ENCODE data around the gene PRKG1. TPM values are rescaled to one million over a fixed set of nuclear protein-coding genes. Genes with fewer than 3 reads are reported as not detected.

Gene PRKG1
- polyA plus RNA-seq, 3 donors, result not detected

DNA sequence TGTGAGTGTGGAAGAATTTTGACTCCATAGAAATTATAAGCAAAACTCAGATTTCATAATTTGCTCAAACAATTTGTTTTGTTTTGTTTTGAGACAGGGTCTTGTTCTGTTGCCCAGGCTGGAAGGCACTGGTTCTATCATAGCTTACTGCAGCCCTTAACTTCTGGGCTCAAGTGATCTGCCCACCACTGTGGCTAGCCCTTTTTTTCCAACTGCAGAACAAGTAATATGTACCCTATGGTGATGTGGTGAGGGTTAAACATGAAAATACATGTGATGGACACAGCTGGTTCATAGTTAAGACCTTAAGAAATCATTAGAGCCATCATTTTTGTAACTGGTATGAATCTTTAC is 594.0 kb downstream of the PRKG1 start:
- H3K4me3 Mint-ChIP-seq, result no peak overlapping the region
- Histone ChIP-seq H2AFZ (ENCODE audit: insufficient read depth, low read depth, low read length, poor library complexity, severe bottlenecking) (no peak overlapping the region), H3K36me3 (replicated peaks in 1 of 2; ENCODE audit: control insufficient read depth in 1 of 2, insufficient read depth in 2 of 2, low read length in 2 of 2) (no peaks in the 10 kb centered on the region), H3K27ac (ENCODE audit: low read depth in 1 of 2, low read length in 2 of 2) (no peak overlapping the region), H3K9me3 (replicated peaks in 1 of 2; ENCODE audit: control insufficient read depth in 1 of 2, insufficient read depth in 1 of 2, low read length in 2 of 2) (peaks cover 0 to 6% of the 10 kb centered on the region in 2 donors), H3K4me2 (replicated peaks; ENCODE audit: extremely low read depth, low read length, poor library complexity, severe bottlenecking) (no peak overlapping the region), H4K20me1 (ENCODE audit: insufficient read depth, low read length) (no peaks in the 10 kb centered on the region), H3K4me3 (replicated peaks in 1 of 3; ENCODE audit: low read depth in 2 of 3, low read length in 3 of 3) (no peak overlapping the region), H3K79me2 (ENCODE audit: insufficient read depth, low read length) (no peaks in the 10 kb centered on the region), H3K4me1 (ENCODE audit: control insufficient read depth in 1 of 2, insufficient read depth in 2 of 2, low read length in 2 of 2) (no peaks in the 10 kb centered on the region), H3K27me3 (ENCODE audit: control insufficient read depth in 2 of 2, insufficient read depth in 2 of 2, low read length in 2 of 2) (no peaks in the 10 kb centered on the region), H3K9ac (ENCODE audit: insufficient read depth, low read length, poor library complexity, severe bottlenecking) (no peak overlapping the region)
- no peaks in the 10 kb centered on the region for H3K4me1 Mint-ChIP-seq
- peaks cover 0 to 9% (median 4%) of the 10 kb centered on the region in 7 donors for H3K9me3 Mint-ChIP-seq
- no peaks in the 10 kb centered on the region for H3K36me3 Mint-ChIP-seq
- no peak overlapping the region for H3K27ac Mint-ChIP-seq
- H3K27me3 Mint-ChIP-seq (ENCODE audit: low read depth in 3 of 3), result no peaks in the 10 kb centered on the region
- intact Hi-C loops (cut with micrococcal nuclease), result no loop called here
- DNase-seq, result no peak
- TF ChIP-seq, protein P1, sequence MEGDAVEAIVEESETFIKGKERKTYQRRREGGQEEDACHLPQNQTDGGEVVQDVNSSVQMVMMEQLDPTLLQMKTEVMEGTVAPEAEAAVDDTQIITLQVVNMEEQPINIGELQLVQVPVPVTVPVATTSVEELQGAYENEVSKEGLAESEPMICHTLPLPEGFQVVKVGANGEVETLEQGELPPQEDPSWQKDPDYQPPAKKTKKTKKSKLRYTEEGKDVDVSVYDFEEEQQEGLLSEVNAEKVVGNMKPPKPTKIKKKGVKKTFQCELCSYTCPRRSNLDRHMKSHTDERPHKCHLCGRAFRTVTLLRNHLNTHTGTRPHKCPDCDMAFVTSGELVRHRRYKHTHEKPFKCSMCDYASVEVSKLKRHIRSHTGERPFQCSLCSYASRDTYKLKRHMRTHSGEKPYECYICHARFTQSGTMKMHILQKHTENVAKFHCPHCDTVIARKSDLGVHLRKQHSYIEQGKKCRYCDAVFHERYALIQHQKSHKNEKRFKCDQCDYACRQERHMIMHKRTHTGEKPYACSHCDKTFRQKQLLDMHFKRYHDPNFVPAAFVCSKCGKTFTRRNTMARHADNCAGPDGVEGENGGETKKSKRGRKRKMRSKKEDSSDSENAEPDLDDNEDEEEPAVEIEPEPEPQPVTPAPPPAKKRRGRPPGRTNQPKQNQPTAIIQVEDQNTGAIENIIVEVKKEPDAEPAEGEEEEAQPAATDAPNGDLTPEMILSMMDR (IDR thresholded peaks at IDR 0.05), result no peak

DNA sequence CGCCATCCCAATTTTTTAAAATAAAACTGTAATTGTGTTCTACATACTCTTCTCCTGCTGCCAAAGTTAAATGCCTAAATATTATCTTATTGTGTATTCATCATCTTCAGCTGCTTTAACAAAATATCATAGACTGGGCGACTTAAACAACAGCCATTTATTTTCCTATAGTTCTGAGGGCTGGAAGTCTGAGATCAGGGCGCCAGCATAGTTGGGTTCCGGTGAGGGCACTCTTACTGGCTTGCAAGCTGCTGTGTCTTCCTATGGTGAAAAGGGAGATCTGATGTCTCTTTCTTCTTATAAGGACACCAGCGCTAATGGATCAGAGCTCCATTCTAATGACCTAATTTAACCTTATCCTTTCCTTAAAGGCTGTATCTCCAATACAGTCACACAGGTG is 594.8 kb downstream of the PRKG1 start:
- Histone ChIP-seq H3K27ac (ENCODE audit: low read depth in 1 of 2, low read length in 2 of 2) (no peak overlapping the region), H3K79me2 (ENCODE audit: insufficient read depth, low read length) (no peaks in the 10 kb centered on the region), H4K20me1 (ENCODE audit: insufficient read depth, low read length) (no peaks in the 10 kb centered on the region), H3K27me3 (ENCODE audit: control insufficient read depth in 2 of 2, insufficient read depth in 2 of 2, low read length in 2 of 2) (no peaks in the 10 kb centered on the region), H3K4me2 (replicated peaks; ENCODE audit: extremely low read depth, low read length, poor library complexity, severe bottlenecking) (no peak overlapping the region), H2AFZ (ENCODE audit: insufficient read depth, low read depth, low read length, poor library complexity, severe bottlenecking) (no peak overlapping the region), H3K9ac (ENCODE audit: insufficient read depth, low read length, poor library complexity, severe bottlenecking) (no peak overlapping the region), H3K4me1 (ENCODE audit: control insufficient read depth in 1 of 2, insufficient read depth in 2 of 2, low read length in 2 of 2) (no peaks in the 10 kb centered on the region), H3K36me3 (replicated peaks in 1 of 2; ENCODE audit: control insufficient read depth in 1 of 2, insufficient read depth in 2 of 2, low read length in 2 of 2) (no peaks in the 10 kb centered on the region), H3K9me3 (replicated peaks in 1 of 2; ENCODE audit: control insufficient read depth in 1 of 2, insufficient read depth in 1 of 2, low read length in 2 of 2) (peaks cover 0 to 6% of the 10 kb centered on the region in 2 donors), H3K4me3 (replicated peaks in 1 of 3; ENCODE audit: low read depth in 2 of 3, low read length in 3 of 3) (no peak overlapping the region)
- no peak for DNase-seq
- WGBS (ENCODE audit: insufficient coverage), result no CpG with 5 or more reads among the region's 5 CpGs
- Mint-ChIP-seq H3K36me3 (no peaks in the 10 kb centered on the region), H3K27ac (no peak overlapping the region), H3K4me1 (no peaks in the 10 kb centered on the region), H3K9me3 (peaks cover 0 to 9% (median 4%) of the 10 kb centered on the region in 7 donors), H3K27me3 (ENCODE audit: low read depth in 3 of 3) (no peaks in the 10 kb centered on the region), H3K4me3 (no peak overlapping the region)
- TF ChIP-seq, protein P1 (IDR thresholded peaks at IDR 0.05), result no peak
- intact Hi-C loops (cut with micrococcal nuclease), result no loop called here
